Right lobe of liver (tissue), 6 donors: ENCODE results near the gene GRWD1. TPM values are rescaled to one million over a fixed set of nuclear protein-coding genes. Genes with fewer than 3 reads are reported as not detected.

ENCODE experiments used
- ATAC-seq, 4 donors: fragments of 200-7000 bp; cut with Tn5 transposase; one replicate each; pipeline ENCODE4 v1.9.1; 2020; ENCODE audit warnings: mild to moderate bottlenecking in 4 of 4, moderate library complexity in 4 of 4
- DNase-seq, 3 donors: peaks; one replicate each; pipeline ENCODE4 v3.0.0-alpha.2; 2020
- H3K27ac ChIP-seq, 3 donors: fragments of 200-600 bp; one replicate each; pipeline ENCODE4 v1.8.0; 2022
- H3K27me3 ChIP-seq, 2 donors: fragments of 200-600 bp; one replicate each; pipeline ENCODE4 v1.8.0; 2022
- H3K36me3 ChIP-seq, 4 donors: fragments of 200-600 bp; sonication (generic) in 1 of 4; one replicate each; pipeline versions ENCODE4 v1.5.1 to v1.8.0; 2017 to 2022; ENCODE audit warnings: control low read depth in 1 of 4
- H3K4me1 ChIP-seq, 4 donors: fragments of 200-600 bp; sonication (generic) in 1 of 4; one replicate each; pipeline versions ENCODE4 v1.5.1 to v1.8.0; 2017 to 2022; ENCODE audit warnings: control low read depth in 1 of 4
- H3K4me3 ChIP-seq, 3 donors: fragments of 200-600 bp; one replicate each; pipeline ENCODE4 v1.8.0; 2022
- H3K9me3 ChIP-seq, 4 donors: fragments of 200-600 bp; sonication (generic) in 1 of 4; one replicate each; pipeline versions ENCODE4 v1.5.1 to v1.8.0; 2017 to 2022; ENCODE audit warnings: control low read depth in 1 of 4
- POLR2A ChIP-seq: fragments of 450-650 bp; IDR thresholded peaks from one replicate; pipeline ENCODE4 v1.6.1; 2017; ENCODE audit warnings: antibody characterized with exemption, mild to moderate bottlenecking
- WGBS: methylation state at CpG from one replicate; pipeline ENCODE4 v1.1.6; 2018; ENCODE audit warnings: low coverage, low lambda C conversion rate; ENCODE audit not compliant: insufficient coverage; ENCODE audit errors: missing lambda C conversion rate; 5-methylcytosine and 5-hydroxymethylcytosine counted together
- intact Hi-C, 2 donors: fragments of 100-400 bp; cut with DNase I; formaldehyde crosslinking; loops; one replicate each; pipeline versions ENCODE4 v1.11.2 to v1.14.1; 2022
- long read RNA-seq: library from polyadenylated mRNA; unstranded; transcript quantifications from one replicate; pipeline ENCODE4 v2.0.0, GENCODE V29; 2019
- total RNA-seq, 6 experiments: library from RNA; depleted of rRNA in 2 of 6; stranded (reverse); fragments of >200 nt in 2 of 6; fragmentation: NEBNext Ultra II Directional in 3 of 6; extraction: Animal tissue kit (Norgen Biotek cat#: 25700) in 3 of 6; gene quantifications; one replicate each; pipeline versions ENCODE4 v1.1.0 to v1.2.4, GENCODE V29; 2016 to 2023
- TF ChIP-seq, protein P1 (sequence below), 4 donors: fragments of 200-600 bp in 3 of 4; fragments of 450-650 bp in 1 of 4; IDR thresholded peaks; one replicate each; pipeline versions ENCODE4 v1.5.1 to v1.8.0; 2016 to 2022; ENCODE audit warnings: antibody characterized with exemption in 4 of 4, mild to moderate bottlenecking in 2 of 4
- donor health status: DM: no; HTN: yes; CAD: no.
- donor health status: DM: no; HTN: no; CAD: no.
- donor health status: DM: no; HTN: no; CAD: no.
- donor health status: DM: no; HTN: yes; CAD: no.
- donor health status: DM: no; HTN: yes; CAD: no.

The GRWD1 gene
- total RNA-seq, result 10 to 100 TPM; 14.7 to 31.0 (median 17.6) TPM
- long read RNA-seq, full-length matches to known transcripts, result 9 of 9 reads
- long read RNA-seq, partial matches to known transcripts, result 0 of 9 reads
- long read RNA-seq, other reads (novel, unspliced or antisense), result 0 of 9 reads

DNA sequence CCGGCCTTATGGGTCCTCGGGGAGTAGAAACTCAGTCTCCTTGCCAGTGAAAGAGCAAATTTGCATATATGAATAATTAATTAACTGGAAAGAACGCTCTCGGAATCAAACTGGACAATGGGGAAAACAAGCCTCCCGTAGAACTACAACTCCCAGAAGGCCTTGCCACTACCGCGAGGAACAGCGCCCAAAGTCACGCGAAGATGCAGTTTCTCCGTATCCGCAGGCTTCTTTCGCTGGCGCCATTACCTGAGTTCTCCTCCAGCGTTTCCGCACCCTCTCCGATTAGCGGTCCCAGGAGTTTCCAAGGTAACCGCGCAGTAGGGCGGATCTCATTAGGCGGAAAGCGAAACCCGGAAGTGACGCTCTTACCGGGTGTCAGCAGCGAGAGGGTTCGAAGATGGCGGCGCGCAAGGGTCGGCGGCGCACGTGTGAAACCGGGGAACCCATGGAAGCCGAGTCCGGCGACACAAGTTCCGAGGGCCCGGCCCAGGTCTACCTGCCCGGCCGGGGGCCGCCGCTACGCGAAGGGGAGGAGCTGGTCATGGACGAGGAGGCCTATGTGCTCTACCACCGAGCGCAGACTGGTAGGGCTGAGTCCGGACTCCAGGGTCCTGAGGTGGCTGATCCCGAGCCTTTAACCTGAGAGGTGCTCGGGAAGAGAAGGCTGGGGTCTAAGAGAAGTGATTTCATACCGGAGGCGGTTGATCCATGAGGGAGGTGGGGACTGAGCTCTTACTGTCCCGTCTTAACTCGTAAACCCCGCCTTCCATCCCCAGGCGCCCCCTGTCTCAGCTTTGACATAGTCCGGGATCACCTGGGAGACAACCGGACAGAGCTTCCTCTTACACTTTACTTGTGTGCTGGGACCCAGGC is at the start of gene GRWD1:
GRWD1 (plus strand) TSS at position 378 of the 876 bp plus-strand sequence; CDS start at position 401, 23 bp downstream.
- Histone ChIP-seq H3K27ac (peak within 1 kb of the TSS; percentile 52 to 87 (median 72)), H3K9me3 (no peaks in the 10 kb centered on the region), H3K4me1 (peaks cover 0 to 17% (median 8%) of the 10 kb centered on the region in 4 donors), H3K27me3 (peaks cover 0 to 5% of the 10 kb centered on the region in 2 donors), H3K36me3 (peaks cover 0 to 29% (median 7%) of the 10 kb centered on the region in 4 donors), H3K4me3 (peak within 1 kb of the TSS; percentile 79 to 100 (median 99))
- ATAC-seq (peak; percentile 90 to 95 (median 94)), DNase-seq (peak; percentile 90 to 95 (median 94))
- intact Hi-C loops, result no loop called here
- TF ChIP-seq, protein P1, sequence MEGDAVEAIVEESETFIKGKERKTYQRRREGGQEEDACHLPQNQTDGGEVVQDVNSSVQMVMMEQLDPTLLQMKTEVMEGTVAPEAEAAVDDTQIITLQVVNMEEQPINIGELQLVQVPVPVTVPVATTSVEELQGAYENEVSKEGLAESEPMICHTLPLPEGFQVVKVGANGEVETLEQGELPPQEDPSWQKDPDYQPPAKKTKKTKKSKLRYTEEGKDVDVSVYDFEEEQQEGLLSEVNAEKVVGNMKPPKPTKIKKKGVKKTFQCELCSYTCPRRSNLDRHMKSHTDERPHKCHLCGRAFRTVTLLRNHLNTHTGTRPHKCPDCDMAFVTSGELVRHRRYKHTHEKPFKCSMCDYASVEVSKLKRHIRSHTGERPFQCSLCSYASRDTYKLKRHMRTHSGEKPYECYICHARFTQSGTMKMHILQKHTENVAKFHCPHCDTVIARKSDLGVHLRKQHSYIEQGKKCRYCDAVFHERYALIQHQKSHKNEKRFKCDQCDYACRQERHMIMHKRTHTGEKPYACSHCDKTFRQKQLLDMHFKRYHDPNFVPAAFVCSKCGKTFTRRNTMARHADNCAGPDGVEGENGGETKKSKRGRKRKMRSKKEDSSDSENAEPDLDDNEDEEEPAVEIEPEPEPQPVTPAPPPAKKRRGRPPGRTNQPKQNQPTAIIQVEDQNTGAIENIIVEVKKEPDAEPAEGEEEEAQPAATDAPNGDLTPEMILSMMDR (IDR thresholded peaks at IDR 0.05), result no peak
- TF ChIP-seq POLR2A, result peak; percentile 52
- WGBS, result under 1% methylated on average over 26 of the region's 61 CpGs

DNA sequence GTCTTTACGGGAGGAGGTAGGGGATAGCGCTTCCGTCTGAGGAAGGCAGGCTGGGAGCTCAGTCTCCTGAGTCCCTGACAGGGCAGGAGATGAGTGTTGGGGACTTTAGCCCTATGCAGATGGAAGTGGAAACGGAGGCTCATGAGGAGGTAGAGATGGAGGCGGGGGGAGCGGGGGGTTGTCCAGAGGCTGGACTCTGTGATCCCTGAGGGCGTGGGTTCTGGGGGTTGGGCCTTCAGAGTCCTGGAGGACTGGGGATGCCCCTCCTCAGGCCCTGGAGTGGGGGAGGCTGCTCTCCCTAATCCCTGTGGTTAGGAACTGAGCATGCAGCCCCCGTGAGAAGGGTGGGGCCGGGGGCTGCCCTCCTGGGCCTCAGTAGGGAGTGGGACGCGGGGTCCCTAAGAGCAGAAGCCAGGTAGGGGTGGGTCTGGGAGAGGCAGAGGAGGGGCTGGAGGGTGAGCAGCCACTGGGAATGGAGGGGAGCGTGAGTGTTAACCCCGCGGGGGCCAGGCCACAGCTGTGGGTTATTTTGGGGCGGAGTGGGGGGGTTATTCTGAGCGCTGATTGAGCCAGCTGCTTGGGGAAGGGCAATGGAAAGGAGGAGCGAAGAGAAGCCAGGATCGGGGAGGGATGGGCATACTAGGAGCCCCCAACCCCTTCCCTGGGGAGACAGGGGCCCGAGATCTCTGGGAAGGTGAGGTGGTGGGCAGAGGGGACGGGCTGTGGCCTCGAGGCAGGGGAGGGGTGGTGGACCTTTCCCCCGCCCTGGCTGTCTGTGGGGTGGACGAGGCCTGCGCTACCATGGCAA is 49.6 kb upstream of the GRWD1 start:
- no peak for TF ChIP-seq POLR2A
- TF ChIP-seq, protein P1 (IDR thresholded peaks at IDR 0.05), result no peak
- H3K4me1 ChIP-seq, result no peaks in the 10 kb centered on the region
- H3K4me3 ChIP-seq, result no peak overlapping the region
- no peaks in the 10 kb centered on the region for H3K9me3 ChIP-seq
- DNase-seq (no peak), ATAC-seq (no peak)
- H3K27me3 ChIP-seq, result no peaks in the 10 kb centered on the region
- no peak overlapping the region for H3K27ac ChIP-seq
- no peaks in the 10 kb centered on the region for H3K36me3 ChIP-seq
- WGBS, result 43% methylated on average over 17 of the region's 24 CpGs
- intact Hi-C loops, result no loop called here

DNA sequence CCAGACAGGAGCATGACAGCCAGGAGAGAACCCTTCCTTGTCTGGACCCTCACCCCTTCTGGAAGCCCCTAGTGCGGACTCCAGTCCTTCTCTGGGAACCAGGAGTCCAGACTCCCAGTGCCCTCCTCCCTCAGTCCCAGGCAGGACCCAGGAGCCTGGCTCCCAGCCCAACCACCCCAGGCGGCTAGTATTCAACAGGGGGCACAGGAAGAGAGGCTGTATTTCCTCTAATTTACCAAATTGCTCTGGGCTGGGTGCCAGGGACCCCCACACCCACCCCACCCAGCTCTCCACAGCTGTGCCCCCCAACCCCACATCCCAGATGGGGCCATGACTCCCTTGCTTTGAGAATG is 49.0 kb upstream of the GRWD1 start:
- TF ChIP-seq POLR2A, result no peak
- TF ChIP-seq, protein P1 (IDR thresholded peaks at IDR 0.05), result no peak
- Histone ChIP-seq H3K9me3 (no peaks in the 10 kb centered on the region), H3K4me1 (no peaks in the 10 kb centered on the region), H3K4me3 (no peak overlapping the region), H3K36me3 (no peaks in the 10 kb centered on the region), H3K27ac (no peak overlapping the region), H3K27me3 (no peaks in the 10 kb centered on the region)
- no CpG with 5 or more reads among the region's 2 CpGs for WGBS
- ATAC-seq (no peak), DNase-seq (no peak)
- intact Hi-C loops, result no loop called here

DNA sequence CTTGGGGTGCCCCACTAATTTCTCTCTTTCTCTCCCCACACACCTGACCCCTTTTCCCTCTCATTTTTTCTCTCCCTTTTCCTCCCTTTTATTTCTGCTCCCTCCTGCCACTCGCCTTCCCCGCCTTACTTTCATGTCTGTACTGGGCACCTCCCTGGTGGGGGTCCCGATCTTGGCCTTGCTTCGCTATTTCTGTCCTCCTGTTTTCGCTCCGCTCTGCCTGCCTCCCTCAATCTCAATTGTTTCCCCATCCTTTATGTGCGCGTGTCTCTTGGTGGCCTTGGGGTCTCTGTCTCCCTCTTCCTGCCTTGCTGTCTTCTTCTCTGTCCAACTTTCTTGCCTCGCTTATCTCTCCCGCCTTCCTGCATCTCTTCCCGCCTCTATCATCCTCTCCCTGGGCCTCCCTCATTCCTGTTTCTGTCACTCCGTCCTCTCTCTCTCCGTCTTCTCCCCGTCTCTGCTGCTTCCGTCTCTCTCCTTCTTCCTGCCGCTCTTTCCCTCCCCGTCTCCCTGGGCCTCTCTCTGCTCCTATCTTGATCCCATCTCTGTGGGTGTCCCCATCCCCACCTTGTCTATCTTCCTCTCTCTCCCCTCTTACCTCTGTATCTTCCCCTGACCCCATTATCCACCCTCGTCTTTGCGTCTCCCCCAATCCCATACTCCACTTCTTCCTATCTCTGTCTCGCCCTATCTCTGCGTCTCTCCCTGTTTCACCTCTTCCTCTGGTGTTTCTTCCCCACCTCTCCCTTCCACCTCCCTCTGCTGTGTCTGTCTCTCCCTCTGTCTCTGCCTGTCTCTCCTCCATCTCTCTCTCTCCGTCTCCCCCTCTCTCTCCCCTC is 48.3 kb upstream of the GRWD1 start:
- Histone ChIP-seq H3K4me3 (no peak overlapping the region), H3K27ac (no peak overlapping the region), H3K4me1 (no peaks in the 10 kb centered on the region), H3K27me3 (no peaks in the 10 kb centered on the region), H3K9me3 (no peaks in the 10 kb centered on the region), H3K36me3 (no peaks in the 10 kb centered on the region)
- TF ChIP-seq POLR2A, result no peak
- TF ChIP-seq, protein P1 (IDR thresholded peaks at IDR 0.05), result no peak
- intact Hi-C loops, result no loop called here
- WGBS, result 22% methylated on average over 19 of the region's 22 CpGs
- DNase-seq (no peak), ATAC-seq (no peak)
